HEK293T (cell line): ENCODE measurements around the gene BTG4.

Experiments used
- CTCF ChIA-PET: fragments of 350-600 bp; formaldehyde crosslinking; extraction: SDS; loops from one replicate; lab custom pipeline; 2021; ENCODE audit warnings: antibody characterized with exemption, inconsistent platforms; lab: Yijun Ruan, JAX
- POLR2A ChIA-PET: fragments of 350-600 bp; formaldehyde crosslinking; extraction: SDS; loops from one replicate; lab custom pipeline; 2020; ENCODE audit warnings: antibody characterized with exemption, inconsistent platforms; lab: Yijun Ruan, JAX
- DNase-seq: peaks from one replicate; pipeline ENCODE4 v3.0.0; 2012; ENCODE audit warnings: mixed read lengths; ENCODE audit errors: extremely low spot score
- ARNT ChIP-seq: fragments of 450-650 bp; IDR thresholded peaks from 2 replicates; pipeline ENCODE4 v1.6.1; 2017; ENCODE audit warnings: mild to moderate bottlenecking
- BHLHE40 ChIP-seq: fragments of 450-650 bp; IDR thresholded peaks from 2 replicates; pipeline ENCODE4 v1.6.1; 2016; ENCODE audit warnings: mild to moderate bottlenecking, moderate library complexity, borderline replicate concordance
- CTBP1 ChIP-seq: fragments of 450-650 bp; IDR thresholded peaks from 2 replicates; pipeline ENCODE4 v1.6.1; 2016; ENCODE audit warnings: borderline replicate concordance
- ELF4 ChIP-seq: fragments of 450-650 bp; IDR thresholded peaks from 2 replicates; pipeline ENCODE4 v1.6.1; 2017; ENCODE audit warnings: antibody characterized with exemption
- FOXA1 ChIP-seq: fragments of 450-650 bp; IDR thresholded peaks from 2 replicates; pipeline ENCODE4 v1.6.1; 2016; ENCODE audit warnings: mild to moderate bottlenecking
- FOXK2 ChIP-seq: fragments of 450-650 bp; IDR thresholded peaks from 2 replicates; pipeline ENCODE4 v1.6.1; 2016; ENCODE audit warnings: mild to moderate bottlenecking
- FOXM1 ChIP-seq: fragments of 450-650 bp; IDR thresholded peaks from 2 replicates; pipeline ENCODE4 v1.6.1; 2017; ENCODE audit warnings: mild to moderate bottlenecking, borderline replicate concordance
- HDGF ChIP-seq: fragments of 450-650 bp; IDR thresholded peaks from 2 replicates; pipeline ENCODE4 v1.6.1; 2017; ENCODE audit warnings: antibody characterized with exemption, borderline replicate concordance
- L3MBTL2 ChIP-seq: fragments of 450-650 bp; conservative IDR thresholded peaks from 2 replicates; pipeline ENCODE4 v1.6.1; 2016; ENCODE audit warnings: mild to moderate bottlenecking
- LEF1 ChIP-seq: fragments of 450-650 bp; IDR thresholded peaks from 2 replicates; pipeline ENCODE4 v1.6.1; 2017; ENCODE audit warnings: mild to moderate bottlenecking, borderline replicate concordance
- NFRKB ChIP-seq: fragments of 450-650 bp; IDR thresholded peaks from 2 replicates; pipeline ENCODE4 v1.6.1; 2016; ENCODE audit warnings: mild to moderate bottlenecking, moderate library complexity
- PKNOX1 ChIP-seq: fragments of 450-650 bp; IDR thresholded peaks from 2 replicates; pipeline ENCODE4 v1.6.1; 2016
- SP1 ChIP-seq: fragments of 450-650 bp; IDR thresholded peaks from 2 replicates; pipeline ENCODE4 v1.6.1; 2017
- SUZ12 ChIP-seq: fragments of 450-650 bp; IDR thresholded peaks from 2 replicates; pipeline ENCODE4 v1.6.1; 2016; ENCODE audit warnings: mild to moderate bottlenecking
- TARDBP ChIP-seq: fragments of 450-650 bp; IDR thresholded peaks from 2 replicates; pipeline ENCODE4 v1.6.1; 2016
- ZNF384 ChIP-seq: fragments of 450-650 bp; IDR thresholded peaks from 2 replicates; pipeline ENCODE4 v1.6.1; 2016

Gene BTG4

GRCh38 chr11:111449696-111450479 lies 62.3 kb downstream of the BTG4 start:
- no peak for TF ChIP-seq FOXM1
- TF ChIP-seq SP1, result no peak
- no peak for TF ChIP-seq PKNOX1
- TF ChIP-seq ARNT, result no peak
- no peak for TF ChIP-seq BHLHE40
- TF ChIP-seq SUZ12, result no peak
- DNase-seq, result no peak
- POLR2A ChIA-PET, result no interaction called here
- CTCF ChIA-PET, result interaction anchor here (1.5 kb wide), 1 partner anchor 167 kb away, joined by 4 read pairs; no protein-coding TSS in a partner anchor

DNA sequence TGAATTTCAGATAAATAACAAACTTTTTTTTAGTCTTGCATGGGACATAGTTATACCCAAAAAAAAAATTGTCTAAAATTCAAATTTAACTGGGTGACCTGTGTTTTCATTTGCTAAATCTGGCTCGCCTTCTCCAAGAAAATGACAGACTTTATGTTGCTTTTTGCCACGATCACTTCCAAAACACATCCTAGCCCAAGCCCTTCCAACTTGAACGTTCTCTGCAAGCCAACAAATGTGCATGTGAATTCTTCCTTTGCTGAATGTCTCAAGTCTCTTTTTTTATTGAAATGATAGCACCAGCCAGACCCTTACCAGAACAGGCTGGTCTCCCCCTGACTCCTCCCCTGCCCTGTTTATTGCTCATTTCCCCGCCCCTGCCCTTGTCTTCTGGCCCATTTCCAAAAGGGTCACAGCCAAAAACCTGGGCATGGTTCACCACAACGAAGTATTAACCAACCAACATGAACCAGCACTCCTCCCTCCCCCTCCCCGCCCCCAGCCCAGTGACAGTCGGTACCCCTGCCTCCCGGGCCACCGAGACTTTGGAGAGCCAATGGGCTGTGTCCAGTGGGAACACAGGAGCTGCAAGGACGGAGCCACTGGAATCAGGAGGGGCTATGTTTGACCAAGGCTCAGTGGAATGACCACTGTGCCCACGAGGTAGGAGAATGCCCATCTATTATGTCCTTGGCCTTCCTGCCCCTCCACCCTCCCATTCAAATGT lies 63.2 kb downstream of the BTG4 start:
- DNase-seq, result no peak
- TF ChIP-seq ELF4 (no peak), ARNT (no peak), L3MBTL2 (no peak), NFRKB (no peak), CTBP1 (no peak), ZNF384 (no peak), PKNOX1 (no peak), SP1 (no peak), LEF1 (no peak), FOXM1 (no peak), BHLHE40 (no peak), FOXA1 (no peak), HDGF (no peak), SUZ12 (no peak), TARDBP (no peak), FOXK2 (no peak)
- CTCF ChIA-PET, result no interaction called here
- POLR2A ChIA-PET, result no interaction called here

DNA sequence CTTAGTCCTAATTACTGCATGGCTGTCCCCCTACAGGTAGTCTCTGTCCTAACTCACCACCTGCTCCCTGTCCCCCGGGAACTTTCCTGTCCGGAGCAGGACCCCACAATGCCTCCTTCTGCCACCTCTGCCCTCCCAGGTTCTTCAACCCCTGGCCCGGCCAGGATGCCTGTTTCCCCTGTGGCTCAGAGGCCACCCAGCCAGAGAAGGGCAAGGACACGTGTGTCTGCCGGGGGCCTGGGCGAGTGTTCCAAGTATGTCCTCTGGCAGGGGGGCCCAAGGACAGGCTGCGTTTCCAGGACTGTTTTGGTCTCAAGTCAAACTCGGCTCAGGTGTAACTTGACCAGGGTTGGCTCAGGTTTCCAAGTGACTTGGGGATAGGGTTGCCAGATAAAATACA lies 63.8 kb downstream of the BTG4 start:
- no peak for TF ChIP-seq NFRKB
- no peak for TF ChIP-seq TARDBP
- TF ChIP-seq FOXA1, result no peak
- no peak for TF ChIP-seq CTBP1
- no peak for TF ChIP-seq L3MBTL2
- no peak for TF ChIP-seq SP1
- TF ChIP-seq SUZ12, result no peak
- no peak for DNase-seq
- POLR2A ChIA-PET, result no interaction called here
- CTCF ChIA-PET, result no interaction called here

- POLR2A ChIA-PET, result no interaction called here
- no peak for TF ChIP-seq TARDBP
- no peak for TF ChIP-seq LEF1
- CTCF ChIA-PET, result no interaction called here
- DNase-seq, result no peak
These were observed 64.3 kb downstream of the BTG4 start for GRCh38 chr11:111447931-111448330.

GRCh38 chr11:111447112-111447471 lies 65.1 kb downstream of the BTG4 start:
- POLR2A ChIA-PET, result no interaction called here
- no peak for DNase-seq
- TF ChIP-seq TARDBP (no peak), CTBP1 (no peak), BHLHE40 (no peak), HDGF (no peak), NFRKB (no peak), SP1 (no peak), FOXK2 (no peak)
- CTCF ChIA-PET, result interaction anchor here (0.7 to 2.8 kb wide), 8 partner anchors 9 to 982 kb away, joined by 3 to 21 read pairs (median 4); no protein-coding TSS in a partner anchor

DNA sequence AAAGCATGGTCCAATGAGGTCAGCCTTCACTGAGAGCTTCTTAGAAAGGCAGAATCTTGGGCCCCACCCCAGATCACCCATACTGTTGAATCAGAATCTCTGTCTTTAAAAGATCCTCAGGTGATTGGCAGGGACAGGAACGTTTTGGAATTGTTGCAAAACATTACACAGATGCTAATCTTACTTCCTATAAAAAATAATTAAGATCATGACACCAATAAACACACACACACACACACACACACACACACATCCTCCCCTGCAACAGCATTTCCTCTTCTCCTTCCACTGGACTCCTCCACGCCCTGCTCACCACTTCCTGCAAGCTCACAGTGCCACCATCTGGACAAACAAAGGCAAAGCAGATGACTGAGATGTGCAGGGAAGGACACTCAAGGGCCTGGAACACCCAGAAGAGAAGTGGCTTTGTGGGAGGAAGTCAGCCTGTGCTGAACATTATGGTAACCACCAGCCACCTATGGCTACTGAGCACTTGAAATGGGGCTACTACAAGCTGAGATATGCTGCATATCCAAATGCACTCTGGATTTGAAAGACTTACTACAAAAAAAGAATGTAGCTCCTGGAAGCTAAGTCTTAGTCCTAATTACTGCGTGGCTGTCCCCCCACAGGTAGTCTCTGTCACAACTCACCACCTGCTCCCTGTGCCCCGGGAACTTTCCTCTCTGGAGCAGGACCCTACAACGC lies 65.6 kb downstream of the BTG4 start:
- peak; percentile 92 for DNase-seq
- TF ChIP-seq NFRKB (no peak), FOXK2 (no peak), ZNF384 (no peak), HDGF (no peak), CTBP1 (no peak), ELF4 (no peak), PKNOX1 (no peak), FOXM1 (no peak), BHLHE40 (no peak), ARNT (no peak)
- CTCF ChIA-PET, result interaction anchor here (0.7 to 2.8 kb wide), 9 partner anchors 9 to 169 kb away, joined by 3 to 21 read pairs (median 4); no protein-coding TSS in a partner anchor
- POLR2A ChIA-PET, result no interaction called here
